SK-N-SH treated with all-trans-retinoic acid at 6 μM for 48 hours (cell line): ENCODE measurements around the gene APOC4.

Experiments
- ATAC-seq: fragments of 200-7000 bp; cut with Tn5 transposase; 3 replicates; pipeline ENCODE4 v1.9.1; 2020; ENCODE audit warnings: mild to moderate bottlenecking, moderate library complexity
- ARNTL ChIP-seq: fragments of 450-650 bp; formaldehyde crosslinking; IDR thresholded peaks from 2 replicates; pipeline ENCODE4 v1.5.0; 2020; ENCODE audit warnings: low read depth, mild to moderate bottlenecking, moderate library complexity, borderline replicate concordance
- BACH2 ChIP-seq: fragments of 250-450 bp; sonication (Bioruptor Pico); IDR thresholded peaks from 2 replicates; pipeline ENCODE4 v1.9.0; 2021; ENCODE audit warnings: mild to moderate bottlenecking, borderline replicate concordance
- CSDC2 ChIP-seq: fragments of 250-450 bp; sonication (Bioruptor Pico); IDR thresholded peaks from 2 replicates; pipeline ENCODE4 v1.5.0; 2020; ENCODE audit warnings: mild to moderate bottlenecking, moderate library complexity
- ESRRG ChIP-seq: fragments of 250-450 bp; sonication (Bioruptor Pico); IDR thresholded peaks from 2 replicates; pipeline ENCODE4 v1.6.1; 2021; ENCODE audit warnings: mild to moderate bottlenecking
- GLIS3 ChIP-seq: fragments of 250-450 bp; sonication (Bioruptor Pico); IDR thresholded peaks from 2 replicates; pipeline ENCODE4 v1.5.0; 2020; ENCODE audit warnings: mild to moderate bottlenecking, moderate library complexity
- ISL1 ChIP-seq: fragments of 250-450 bp; sonication (Bioruptor Pico); IDR thresholded peaks from 2 replicates; pipeline ENCODE4 v2.1.2; 2022; ENCODE audit warnings: mild to moderate bottlenecking, moderate library complexity
- OSR1 ChIP-seq: fragments of 250-450 bp; sonication (Bioruptor Pico); IDR thresholded peaks from 2 replicates; pipeline ENCODE4 v1.8.0; 2022; ENCODE audit warnings: moderate library complexity, mild to moderate bottlenecking, inconsistent platforms
- PPARA ChIP-seq: fragments of 250-450 bp; sonication (Bioruptor Pico); IDR thresholded peaks from 2 replicates; pipeline ENCODE4 v1.5.0; 2020; ENCODE audit warnings: mild to moderate bottlenecking, borderline replicate concordance
- RARB ChIP-seq: fragments of 250-450 bp; sonication (Bioruptor Pico); IDR thresholded peaks from 2 replicates; pipeline ENCODE4 v1.8.0; 2021; ENCODE audit warnings: mild to moderate bottlenecking, moderate library complexity
- SNAI2 ChIP-seq: fragments of 250-450 bp; sonication (Bioruptor Pico); IDR thresholded peaks from 2 replicates; pipeline ENCODE4 v1.5.0; 2020; ENCODE audit warnings: mild to moderate bottlenecking, moderate library complexity
- TCF4 ChIP-seq: fragments of 250-450 bp; sonication (Bioruptor Pico); IDR thresholded peaks from 2 replicates; pipeline ENCODE4 v1.8.0; 2021; ENCODE audit warnings: mild to moderate bottlenecking, moderate library complexity, borderline replicate concordance
- ZC3H10 ChIP-seq: fragments of 250-450 bp; sonication (Bioruptor Pico); IDR thresholded peaks from 2 replicates; pipeline ENCODE4 v1.5.1; 2021; ENCODE audit warnings: mild to moderate bottlenecking, moderate library complexity
- ZFP3 ChIP-seq: fragments of 250-450 bp; sonication (Bioruptor Pico); IDR thresholded peaks from 2 replicates; pipeline ENCODE4 v1.5.0; 2020; ENCODE audit warnings: mild to moderate bottlenecking, moderate library complexity
- ZFP30 ChIP-seq: fragments of 450-650 bp; formaldehyde crosslinking; IDR thresholded peaks from 2 replicates; pipeline ENCODE4 v1.5.0; 2022; ENCODE audit warnings: mild to moderate bottlenecking, moderate library complexity
- ZNF565 ChIP-seq: fragments of 450-650 bp; formaldehyde crosslinking; conservative IDR thresholded peaks from 2 replicates; pipeline ENCODE4 v1.5.0; 2020; ENCODE audit warnings: low read depth, mild to moderate bottlenecking, moderate library complexity
- ZNF70 ChIP-seq: fragments of 450-650 bp; formaldehyde crosslinking; IDR thresholded peaks from 2 replicates; pipeline ENCODE4 v1.5.0; 2020; ENCODE audit warnings: mild to moderate bottlenecking, moderate library complexity
- ZNF8 ChIP-seq: fragments of 450-650 bp; formaldehyde crosslinking; IDR thresholded peaks from 2 replicates; pipeline ENCODE4 v1.5.0; 2020; ENCODE audit warnings: mild to moderate bottlenecking, moderate library complexity
- TF ChIP-seq, protein P1 (sequence below): fragments of 250-450 bp; sonication (Bioruptor Pico); IDR thresholded peaks from 2 replicates; pipeline ENCODE4 v1.8.0; 2020; ENCODE audit warnings: mild to moderate bottlenecking, moderate library complexity, borderline replicate concordance
- TF ChIP-seq, protein P2 (sequence below): fragments of 250-450 bp; sonication (Bioruptor Pico); IDR thresholded peaks from 2 replicates; pipeline ENCODE4 v1.8.0; 2021; ENCODE audit warnings: low read depth, mild to moderate bottlenecking, moderate library complexity, borderline replicate concordance
- TF ChIP-seq, protein P3 (sequence below): fragments of 250-450 bp; sonication (Bioruptor Pico); IDR thresholded peaks from 2 replicates; pipeline ENCODE4 v1.5.1; 2020; ENCODE audit warnings: low read depth, mild to moderate bottlenecking, moderate library complexity
- TF ChIP-seq, protein P4 (sequence below): fragments of 250-450 bp; sonication (Bioruptor Pico); IDR thresholded peaks from 2 replicates; pipeline ENCODE4 v1.5.0; 2020; ENCODE audit warnings: mild to moderate bottlenecking, moderate library complexity
- TF ChIP-seq, protein P5 (sequence below): fragments of 250-450 bp; sonication (Bioruptor Pico); IDR thresholded peaks from 2 replicates; pipeline ENCODE4 v1.5.1; 2021; ENCODE audit warnings: mild to moderate bottlenecking, moderate library complexity

Gene APOC4

DNA sequence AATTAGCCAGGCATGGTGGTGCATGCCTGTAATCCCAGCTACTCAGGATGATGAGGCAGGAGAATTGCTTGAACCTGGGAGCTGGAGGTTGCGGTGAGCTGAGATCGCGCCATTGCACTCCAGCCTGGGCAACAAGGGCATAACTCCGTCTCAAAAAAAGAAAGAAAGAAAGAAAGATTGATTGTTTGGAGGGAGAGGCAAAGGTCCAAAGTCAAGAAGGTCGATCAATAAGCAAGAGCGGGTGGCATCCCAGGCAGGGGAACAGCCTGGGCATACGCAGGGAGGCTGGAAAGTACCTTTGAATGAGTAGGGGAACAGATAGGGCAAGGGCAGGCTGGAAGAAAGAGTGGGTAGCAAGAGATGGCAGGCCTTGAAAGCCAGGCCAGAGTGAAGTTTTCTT, 11.9 kb upstream of the APOC4 start:
- TF ChIP-seq ISL1 (CRISPR knock-in tag), result no peak
- no peak for TF ChIP-seq RARB (CRISPR knock-in tag)
- TF ChIP-seq, protein P1, sequence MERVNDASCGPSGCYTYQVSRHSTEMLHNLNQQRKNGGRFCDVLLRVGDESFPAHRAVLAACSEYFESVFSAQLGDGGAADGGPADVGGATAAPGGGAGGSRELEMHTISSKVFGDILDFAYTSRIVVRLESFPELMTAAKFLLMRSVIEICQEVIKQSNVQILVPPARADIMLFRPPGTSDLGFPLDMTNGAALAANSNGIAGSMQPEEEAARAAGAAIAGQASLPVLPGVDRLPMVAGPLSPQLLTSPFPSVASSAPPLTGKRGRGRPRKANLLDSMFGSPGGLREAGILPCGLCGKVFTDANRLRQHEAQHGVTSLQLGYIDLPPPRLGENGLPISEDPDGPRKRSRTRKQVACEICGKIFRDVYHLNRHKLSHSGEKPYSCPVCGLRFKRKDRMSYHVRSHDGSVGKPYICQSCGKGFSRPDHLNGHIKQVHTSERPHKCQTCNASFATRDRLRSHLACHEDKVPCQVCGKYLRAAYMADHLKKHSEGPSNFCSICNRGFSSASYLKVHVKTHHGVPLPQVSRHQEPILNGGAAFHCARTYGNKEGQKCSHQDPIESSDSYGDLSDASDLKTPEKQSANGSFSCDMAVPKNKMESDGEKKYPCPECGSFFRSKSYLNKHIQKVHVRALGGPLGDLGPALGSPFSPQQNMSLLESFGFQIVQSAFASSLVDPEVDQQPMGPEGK, result no peak
- no peak for TF ChIP-seq BACH2 (CRISPR knock-in tag)
- TF ChIP-seq OSR1 (CRISPR knock-in tag), result no peak
- TF ChIP-seq PPARA (CRISPR knock-in tag), result no peak
- no peak for TF ChIP-seq ZNF8
- TF ChIP-seq, protein P2, sequence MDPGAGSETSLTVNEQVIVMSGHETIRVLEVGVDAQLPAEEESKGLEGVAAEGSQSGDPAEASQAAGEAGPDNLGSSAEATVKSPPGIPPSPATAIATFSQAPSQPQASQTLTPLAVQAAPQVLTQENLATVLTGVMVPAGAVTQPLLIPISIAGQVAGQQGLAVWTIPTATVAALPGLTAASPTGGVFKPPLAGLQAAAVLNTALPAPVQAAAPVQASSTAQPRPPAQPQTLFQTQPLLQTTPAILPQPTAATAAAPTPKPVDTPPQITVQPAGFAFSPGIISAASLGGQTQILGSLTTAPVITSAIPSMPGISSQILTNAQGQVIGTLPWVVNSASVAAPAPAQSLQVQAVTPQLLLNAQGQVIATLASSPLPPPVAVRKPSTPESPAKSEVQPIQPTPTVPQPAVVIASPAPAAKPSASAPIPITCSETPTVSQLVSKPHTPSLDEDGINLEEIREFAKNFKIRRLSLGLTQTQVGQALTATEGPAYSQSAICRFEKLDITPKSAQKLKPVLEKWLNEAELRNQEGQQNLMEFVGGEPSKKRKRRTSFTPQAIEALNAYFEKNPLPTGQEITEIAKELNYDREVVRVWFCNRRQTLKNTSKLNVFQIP (CRISPR knock-in tag), result no peak
- TF ChIP-seq CSDC2 (CRISPR knock-in tag), result no peak
- no peak for TF ChIP-seq SNAI2 (CRISPR knock-in tag)
- TF ChIP-seq ZNF70, result no peak
- TF ChIP-seq ESRRG (CRISPR knock-in tag), result no peak
- TF ChIP-seq, protein P3, sequence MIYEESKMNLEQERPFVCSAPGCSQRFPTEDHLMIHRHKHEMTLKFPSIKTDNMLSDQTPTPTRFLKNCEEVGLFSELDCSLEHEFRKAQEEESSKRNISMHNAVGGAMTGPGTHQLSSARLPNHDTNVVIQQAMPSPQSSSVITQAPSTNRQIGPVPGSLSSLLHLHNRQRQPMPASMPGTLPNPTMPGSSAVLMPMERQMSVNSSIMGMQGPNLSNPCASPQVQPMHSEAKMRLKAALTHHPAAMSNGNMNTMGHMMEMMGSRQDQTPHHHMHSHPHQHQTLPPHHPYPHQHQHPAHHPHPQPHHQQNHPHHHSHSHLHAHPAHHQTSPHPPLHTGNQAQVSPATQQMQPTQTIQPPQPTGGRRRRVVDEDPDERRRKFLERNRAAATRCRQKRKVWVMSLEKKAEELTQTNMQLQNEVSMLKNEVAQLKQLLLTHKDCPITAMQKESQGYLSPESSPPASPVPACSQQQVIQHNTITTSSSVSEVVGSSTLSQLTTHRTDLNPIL (CRISPR knock-in tag), result no peak
- no peak for TF ChIP-seq ZC3H10 (CRISPR knock-in tag)
- TF ChIP-seq ARNTL, result no peak
- no peak for TF ChIP-seq ZNF565 (CRISPR knock-in tag)
- no peak for TF ChIP-seq ZFP3 (CRISPR knock-in tag)
- no peak for TF ChIP-seq TCF4 (CRISPR knock-in tag)
- no peak for ATAC-seq

DNA sequence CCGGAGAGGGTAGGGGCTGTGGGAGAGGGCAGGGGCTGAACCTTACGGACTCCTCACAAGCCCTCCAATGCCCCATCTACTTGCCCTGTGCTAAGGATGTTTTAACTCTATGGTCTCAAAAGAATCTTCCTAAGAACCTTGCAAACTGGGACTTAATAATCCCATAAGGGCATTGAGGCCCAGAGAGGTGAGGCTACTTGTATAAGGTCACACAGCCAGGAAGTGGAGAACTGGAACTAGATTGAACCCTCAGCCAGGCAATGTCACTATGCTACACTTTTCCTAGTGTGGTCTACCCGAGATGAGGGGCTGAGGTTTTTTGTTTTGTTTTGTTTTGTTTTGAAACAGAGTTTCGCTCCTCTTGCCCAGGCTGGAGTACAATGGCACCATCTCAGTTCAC, 10.5 kb upstream of the APOC4 start:
- no peak for ATAC-seq
- no peak for TF ChIP-seq BACH2 (CRISPR knock-in tag)
- TF ChIP-seq, protein P4, sequence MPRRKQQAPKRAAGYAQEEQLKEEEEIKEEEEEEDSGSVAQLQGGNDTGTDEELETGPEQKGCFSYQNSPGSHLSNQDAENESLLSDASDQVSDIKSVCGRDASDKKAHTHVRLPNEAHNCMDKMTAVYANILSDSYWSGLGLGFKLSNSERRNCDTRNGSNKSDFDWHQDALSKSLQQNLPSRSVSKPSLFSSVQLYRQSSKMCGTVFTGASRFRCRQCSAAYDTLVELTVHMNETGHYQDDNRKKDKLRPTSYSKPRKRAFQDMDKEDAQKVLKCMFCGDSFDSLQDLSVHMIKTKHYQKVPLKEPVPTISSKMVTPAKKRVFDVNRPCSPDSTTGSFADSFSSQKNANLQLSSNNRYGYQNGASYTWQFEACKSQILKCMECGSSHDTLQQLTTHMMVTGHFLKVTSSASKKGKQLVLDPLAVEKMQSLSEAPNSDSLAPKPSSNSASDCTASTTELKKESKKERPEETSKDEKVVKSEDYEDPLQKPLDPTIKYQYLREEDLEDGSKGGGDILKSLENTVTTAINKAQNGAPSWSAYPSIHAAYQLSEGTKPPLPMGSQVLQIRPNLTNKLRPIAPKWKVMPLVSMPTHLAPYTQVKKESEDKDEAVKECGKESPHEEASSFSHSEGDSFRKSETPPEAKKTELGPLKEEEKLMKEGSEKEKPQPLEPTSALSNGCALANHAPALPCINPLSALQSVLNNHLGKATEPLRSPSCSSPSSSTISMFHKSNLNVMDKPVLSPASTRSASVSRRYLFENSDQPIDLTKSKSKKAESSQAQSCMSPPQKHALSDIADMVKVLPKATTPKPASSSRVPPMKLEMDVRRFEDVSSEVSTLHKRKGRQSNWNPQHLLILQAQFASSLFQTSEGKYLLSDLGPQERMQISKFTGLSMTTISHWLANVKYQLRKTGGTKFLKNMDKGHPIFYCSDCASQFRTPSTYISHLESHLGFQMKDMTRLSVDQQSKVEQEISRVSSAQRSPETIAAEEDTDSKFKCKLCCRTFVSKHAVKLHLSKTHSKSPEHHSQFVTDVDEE (CRISPR knock-in tag), result no peak
- TF ChIP-seq ISL1 (CRISPR knock-in tag), result no peak
- TF ChIP-seq GLIS3 (CRISPR knock-in tag), result no peak
- TF ChIP-seq ZFP30 (CRISPR knock-in tag), result no peak
- TF ChIP-seq, protein P2 (CRISPR knock-in tag), result no peak
- TF ChIP-seq, all 23 proteins: peak for 0

DNA sequence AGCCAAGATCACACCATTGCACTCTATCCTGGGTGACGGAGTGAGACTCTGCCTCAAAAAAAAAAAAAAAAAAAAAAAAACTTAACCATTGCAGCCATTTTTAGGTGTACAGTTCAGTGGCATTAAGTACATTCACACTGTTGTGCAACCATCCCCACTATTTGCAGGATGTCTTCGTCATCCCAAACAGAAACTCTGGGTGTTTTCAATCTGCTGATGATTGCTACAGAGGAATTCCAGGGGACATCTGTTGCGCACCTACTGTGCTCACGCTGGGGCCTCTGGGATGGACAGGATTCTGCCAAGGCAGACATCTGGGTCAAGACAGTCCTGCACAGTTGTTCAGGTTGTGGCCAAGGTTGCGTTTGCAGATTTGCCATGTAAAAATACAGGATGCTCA, 2.4 kb upstream of the APOC4 start:
- ATAC-seq, result no peak
- TF ChIP-seq ZC3H10 (CRISPR knock-in tag) (no peak), TCF4 (CRISPR knock-in tag) (no peak), OSR1 (CRISPR knock-in tag) (no peak), SNAI2 (CRISPR knock-in tag) (no peak)
- TF ChIP-seq, protein P3 (CRISPR knock-in tag), result no peak
- TF ChIP-seq, protein P5, sequence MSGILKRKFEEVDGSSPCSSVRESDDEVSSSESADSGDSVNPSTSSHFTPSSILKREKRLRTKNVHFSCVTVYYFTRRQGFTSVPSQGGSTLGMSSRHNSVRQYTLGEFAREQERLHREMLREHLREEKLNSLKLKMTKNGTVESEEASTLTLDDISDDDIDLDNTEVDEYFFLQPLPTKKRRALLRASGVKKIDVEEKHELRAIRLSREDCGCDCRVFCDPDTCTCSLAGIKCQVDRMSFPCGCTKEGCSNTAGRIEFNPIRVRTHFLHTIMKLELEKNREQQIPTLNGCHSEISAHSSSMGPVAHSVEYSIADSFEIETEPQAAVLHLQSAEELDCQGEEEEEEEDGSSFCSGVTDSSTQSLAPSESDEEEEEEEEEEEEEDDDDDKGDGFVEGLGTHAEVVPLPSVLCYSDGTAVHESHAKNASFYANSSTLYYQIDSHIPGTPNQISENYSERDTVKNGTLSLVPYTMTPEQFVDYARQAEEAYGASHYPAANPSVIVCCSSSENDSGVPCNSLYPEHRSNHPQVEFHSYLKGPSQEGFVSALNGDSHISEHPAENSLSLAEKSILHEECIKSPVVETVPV (CRISPR knock-in tag), result no peak
- TF ChIP-seq, protein P4 (CRISPR knock-in tag), result no peak
